Hematopoietic multipotent progenitor cell treated with erythropoietin and hydrocortisone succinate and interleukin-3 and kit ligand, for 15 days (in vitro differentiated cells): Measurements from ENCODE around the gene ATXN7.
A peak's percentile ranks its signal among the peaks of the same experiment; 100 is the strongest.

Experiments
- DNase-seq: peaks from one replicate; pipeline ENCODE4 v3.0.0-alpha.2; 2015; ENCODE audit warnings: low spot score

ATXN7 gene

GRCh38 chr3:63863150-63864007 lies at the start of gene ATXN7, which contains the start of gene THOC7:
TSS of gene ATXN7 (plus strand) at chr3:63863867. CDS start at chr3:63912599, 48,732 bp downstream.
TSS of gene THOC7 (minus strand) at chr3:63863805. CDS start at chr3:63863790, 15 bp downstream.
- peak; percentile 77 for DNase-seq

GRCh38 chr3:63814237-63814636 lies 49.4 kb upstream of the ATXN7 start:
- no peak for DNase-seq

- DNase-seq = no peak
Observed at GRCh38 chr3:63817225-63817624, 46.4 kb upstream of the ATXN7 start.

GRCh38 chr3:63818282-63819150 lies 45.2 kb upstream of the ATXN7 start:
- peak; percentile 72 for DNase-seq

- no peak for DNase-seq
Observed at GRCh38 chr3:63819151-63819398, 44.6 kb upstream of the ATXN7 start, which contains the start of gene C3orf49. TSS of gene C3orf49 (plus strand) at chr3:63819299. CDS start at chr3:63819472, 173 bp downstream.

- DNase-seq = no peak
Observed at GRCh38 chr3:63824309-63824708, 39.4 kb upstream of the ATXN7 start.

GRCh38 chr3:63830526-63830925 lies 33.1 kb upstream of the ATXN7 start:
- no peak for DNase-seq

GRCh38 chr3:63832395-63832794 lies 31.3 kb upstream of the ATXN7 start:
- DNase-seq = no peak

GRCh38 chr3:63841704-63842103 lies 22.0 kb upstream of the ATXN7 start:
- DNase-seq = no peak

GRCh38 chr3:63842127-63842526 lies 21.5 kb upstream of the ATXN7 start:
- DNase-seq = no peak

- DNase-seq = no peak
Observed at GRCh38 chr3:63845215-63845614, 18.5 kb upstream of the ATXN7 start.

- no peak for DNase-seq
Observed at GRCh38 chr3:63847718-63848450, 15.8 kb upstream of the ATXN7 start.

- DNase-seq = no peak
Observed at GRCh38 chr3:63849175-63849574, 14.5 kb upstream of the ATXN7 start.

- DNase-seq = no peak
Observed at GRCh38 chr3:63851287-63851686, 12.4 kb upstream of the ATXN7 start.

- no peak for DNase-seq
Observed at GRCh38 chr3:63853106-63853505, 10.6 kb upstream of the ATXN7 start.

GRCh38 chr3:63855333-63855940 lies 8.2 kb upstream of the ATXN7 start:
- no peak for DNase-seq

- DNase-seq = no peak
Observed at GRCh38 chr3:63857311-63857710, 6.4 kb upstream of the ATXN7 start.

- DNase-seq = no peak
Observed at GRCh38 chr3:63860776-63861175, 2.9 kb upstream of the ATXN7 start.

- no peak for DNase-seq
Observed at GRCh38 chr3:63861306-63861705, 2.4 kb upstream of the ATXN7 start.

GRCh38 chr3:63862804-63863149 lies 890 bp upstream of the ATXN7 start:
- no peak for DNase-seq

- peak; percentile 11 for DNase-seq
Observed at GRCh38 chr3:63864008-63864964, 619 bp downstream of the ATXN7 start.
